GM12801 (cell line): ENCODE data around the gene DMAC2L.

Source experiments
- CTCF ChIP-seq: IDR thresholded peaks from one replicate; pipeline ENCODE4 v1.5.1; 2011; ENCODE audit warnings: control low read depth; ENCODE audit not compliant: insufficient read length; ENCODE audit errors: extremely low read depth

DMAC2L gene

GRCh38 chr14:50366115-50366514 lies 54.0 kb downstream of the DMAC2L start:
- no peak for TF ChIP-seq CTCF

- TF ChIP-seq CTCF, result no peak
Measured at GRCh38 chr14:50366589-50366988, 54.5 kb downstream of the DMAC2L start.

- no peak for TF ChIP-seq CTCF
Measured at GRCh38 chr14:50371546-50371945, 59.4 kb downstream of the DMAC2L start.

GRCh38 chr14:50373959-50374358 lies 61.8 kb downstream of the DMAC2L start:
- TF ChIP-seq CTCF, result no peak

GRCh38 chr14:50375760-50376159 lies 63.6 kb downstream of the DMAC2L start:
- no peak for TF ChIP-seq CTCF
